HCT116 (cell line): ENCODE measurements around the gene ATF6B. TPM values are rescaled to one million over a fixed set of nuclear protein-coding genes. Genes with fewer than 3 reads are reported as not detected.

Experiments used
- ATAC-seq: fragments of 200-7000 bp; cut with Tn5 transposase; 2 replicates; pipeline ENCODE4 v1.9.1; 2020; ENCODE audit warnings: mild to moderate bottlenecking, moderate library complexity
- BruUV-seq: library from RNA; stranded (reverse); fragments of 400-500 nt; replicated peaks from 2 replicates; lab custom pipeline; 2021; lab: Mats Ljungman, UMichigan
- CTCF ChIA-PET: fragments of 300-600 bp; sonication (Branson Sonifier 250); formaldehyde crosslinking; loops from one replicate; lab custom pipeline; 2021; ENCODE audit warnings: antibody characterized with exemption; lab: Charles Lee
- POLR2A ChIA-PET: fragments of 300-600, 350-600 bp; sonication (Branson Sonifier 250); formaldehyde crosslinking; loops from one replicate; lab custom pipeline; 2021; ENCODE audit warnings: antibody characterized with exemption; lab: Charles Lee
- RAD21 ChIA-PET, 2 experiments: fragments of 300-600 bp; sonication (Branson Sonifier 250); formaldehyde crosslinking; loops; one replicate each; lab custom pipeline; 2023; ENCODE audit warnings: low total read pairs in 2 of 2; ENCODE audit not compliant: uncharacterized antibody in 2 of 2, unreplicated experiment in 2 of 2, low non-redundant PET in 1 of 2; lab: Charles Lee
- DNase-seq: peaks from one replicate; pipeline ENCODE4 v3.0.0-alpha.2; 2010; ENCODE audit warnings: low read depth, low spot score
- H2AFZ ChIP-seq: fragments of 200-600 bp; shearing (Covaris generic), sonication (generic); 2 replicates; pipeline ENCODE4 v1.6.1; 2017; ENCODE audit warnings: low read depth, mixed run types, mixed read lengths, antibody characterized with exemption, low read length; ENCODE audit not compliant: poor library complexity, severe bottlenecking
- H3K27ac ChIP-seq: 2 replicates; pipeline ENCODE4 v1.5.1; 2012; ENCODE audit warnings: low read depth, low read length
- H3K27me3 ChIP-seq: fragments of 200-600 bp; sonication (generic); 2 replicates; pipeline ENCODE4 v1.6.1; 2016; ENCODE audit warnings: mixed run types, low read length, mixed read lengths; ENCODE audit not compliant: insufficient read depth
- H3K36me3 ChIP-seq, 2 experiments: fragments of 200-500 bp in 1 of 2; fragments of 200-600 bp in 1 of 2; sonication (Bioruptor generic) in 1 of 2; sonication (generic) in 1 of 2; 2 replicates each; pipeline versions ENCODE4 v1.5.1 to v1.6.1; 2014 to 2016; ENCODE audit warnings: low read length in 2 of 2, inconsistent platforms in 1 of 2, mixed read lengths in 1 of 2, mixed run types in 1 of 2; ENCODE audit not compliant: insufficient read depth in 2 of 2, control insufficient read depth in 1 of 2
- H3K4me1 ChIP-seq, 2 experiments: fragments of 200-600 bp in 1 of 2; sonication (generic) in 1 of 2; 2 replicates each; pipeline versions ENCODE4 v1.5.1 to v1.6.1; 2012 to 2017; ENCODE audit warnings: low read length in 2 of 2, inconsistent platforms in 1 of 2, mild to moderate bottlenecking in 1 of 2, mixed read lengths in 1 of 2, mixed run types in 1 of 2, moderate library complexity in 1 of 2; ENCODE audit not compliant: insufficient read depth in 2 of 2, control insufficient read depth in 1 of 2
- H3K4me2 ChIP-seq: fragments of 200-600 bp; sonication (generic); 2 replicates; pipeline ENCODE4 v1.6.1; 2017; ENCODE audit warnings: mixed run types, low read length, mixed read lengths
- H3K4me3 ChIP-seq, 2 experiments: fragments of 200-600 bp in 1 of 2; sonication (generic) in 1 of 2; replicated peaks in 1 of 2; 2 replicates each; pipeline ENCODE4 v1.5.1; 2011 to 2016; ENCODE audit warnings: low read length in 2 of 2, control low read depth in 1 of 2, low read depth in 1 of 2, mild to moderate bottlenecking in 1 of 2, mixed read lengths in 1 of 2, mixed run types in 1 of 2
- H3K79me2 ChIP-seq: fragments of 200-600 bp; sonication (generic); 2 replicates; pipeline ENCODE4 v1.6.1; 2017; ENCODE audit warnings: mild to moderate bottlenecking, mixed run types, low read length, moderate library complexity, mixed read lengths; ENCODE audit not compliant: insufficient read depth
- H3K9ac ChIP-seq: fragments of 200-600 bp; sonication (generic); 2 replicates; pipeline ENCODE4 v1.6.1; 2016; ENCODE audit warnings: low read length, mixed read lengths
- H3K9me2 ChIP-seq: fragments of 200-600 bp; sonication (generic), shearing (Covaris generic); 2 replicates; pipeline ENCODE4 v1.6.1; 2017; ENCODE audit warnings: mixed run types, mild to moderate bottlenecking, moderate library complexity; ENCODE audit not compliant: insufficient read depth
- H3K9me3 ChIP-seq, 2 experiments: fragments of 200-500 bp in 1 of 2; fragments of 200-600 bp in 1 of 2; sonication (Bioruptor generic) in 1 of 2; sonication (generic) in 1 of 2; 2 replicates each; pipeline ENCODE4 v1.6.1; 2014 to 2017; ENCODE audit warnings: low read length in 2 of 2, mixed read lengths in 2 of 2, inconsistent platforms in 1 of 2, low read depth in 1 of 2, mild to moderate bottlenecking in 1 of 2, mixed run types in 1 of 2, moderate library complexity in 1 of 2; ENCODE audit not compliant: control insufficient read depth in 1 of 2, insufficient read depth in 1 of 2
- H4K20me1 ChIP-seq: fragments of 200-600 bp; sonication (generic), shearing (Covaris generic); 2 replicates; pipeline ENCODE4 v1.6.1; 2017; ENCODE audit warnings: mixed run types, mild to moderate bottlenecking, moderate library complexity; ENCODE audit not compliant: insufficient read depth
- EGR1 ChIP-seq: IDR thresholded peaks from 2 replicates; pipeline ENCODE4 v1.6.1; 2012; ENCODE audit warnings: low read depth
- ELF1 ChIP-seq: IDR thresholded peaks from 2 replicates; pipeline ENCODE4 v1.6.1; 2012; ENCODE audit warnings: low read depth, borderline replicate concordance
- EZH2 ChIP-seq: fragments of 200-600 bp; sonication (generic); IDR thresholded peaks from 2 replicates; pipeline ENCODE4 v1.6.1; 2017; ENCODE audit warnings: antibody characterized with exemption, mixed run types
- EZH2phosphoT487 ChIP-seq: fragments of 200-600 bp; IDR thresholded peaks from 2 replicates; pipeline ENCODE4 v1.6.1; 2018; ENCODE audit warnings: antibody characterized with exemption, borderline replicate concordance
- JUND ChIP-seq: IDR thresholded peaks from 2 replicates; pipeline ENCODE4 v1.6.1; 2012
- POLR2A ChIP-seq: IDR thresholded peaks from 2 replicates; pipeline ENCODE4 v1.7.0; 2011; ENCODE audit warnings: borderline replicate concordance; ENCODE audit not compliant: insufficient read depth, insufficient read length; ENCODE audit errors: extremely low read depth
- POLR2AphosphoS5 ChIP-seq: IDR thresholded peaks from 2 replicates; pipeline ENCODE4 v1.6.1; 2011; ENCODE audit warnings: mild to moderate bottlenecking, low read depth, low read length, moderate library complexity
- SIN3A ChIP-seq: IDR thresholded peaks from 2 replicates; pipeline ENCODE4 v1.6.1; 2012; ENCODE audit warnings: low read depth
- SP1 ChIP-seq: IDR thresholded peaks from 2 replicates; pipeline ENCODE4 v1.6.1; 2012; ENCODE audit warnings: low read depth
- YY1 ChIP-seq: IDR thresholded peaks from 2 replicates; pipeline ENCODE4 v1.6.1; 2011; ENCODE audit warnings: low read length, low read depth, moderate library complexity, mild to moderate bottlenecking; ENCODE audit not compliant: insufficient replicate concordance; ENCODE audit errors: extremely low read depth
- ZFX ChIP-seq: fragments of 450-650 bp; IDR thresholded peaks from 2 replicates; pipeline ENCODE4 v1.6.1; 2017
- ZNF274 ChIP-seq: fragments of 200-500 bp; sonication (Bioruptor generic); IDR thresholded peaks from 2 replicates; pipeline ENCODE4 v1.6.1; 2014; ENCODE audit warnings: mild to moderate bottlenecking, low read depth, low read length, inconsistent platforms
- intact Hi-C: fragments of 100-400 bp; cut with micrococcal nuclease; formaldehyde crosslinking; loops from 2 replicates; pipeline ENCODE4 v1.10.0; 2022
- total RNA-seq: library from RNA; stranded (reverse); gene quantifications from one replicate; pipeline ENCODE4 v1.2.1, GENCODE V29; 2021; ENCODE audit not compliant: unreplicated experiment
- TF ChIP-seq, protein P1 (sequence below): IDR thresholded peaks from 2 replicates; pipeline ENCODE4 v1.6.1; 2012; ENCODE audit warnings: low read depth
- TF ChIP-seq, protein P2 (sequence below): IDR thresholded peaks from 2 replicates; pipeline ENCODE4 v1.6.1; 2011; ENCODE audit warnings: mild to moderate bottlenecking, low read length, moderate library complexity; ENCODE audit not compliant: insufficient replicate concordance; ENCODE audit errors: extremely low read depth
- TF ChIP-seq, protein P3 (sequence below): IDR thresholded peaks from 2 replicates; pipeline ENCODE4 v1.6.1; 2012

ATF6B gene
- total RNA-seq, 1 experiment from 2014 or later = 63.9 TPM

DNA sequence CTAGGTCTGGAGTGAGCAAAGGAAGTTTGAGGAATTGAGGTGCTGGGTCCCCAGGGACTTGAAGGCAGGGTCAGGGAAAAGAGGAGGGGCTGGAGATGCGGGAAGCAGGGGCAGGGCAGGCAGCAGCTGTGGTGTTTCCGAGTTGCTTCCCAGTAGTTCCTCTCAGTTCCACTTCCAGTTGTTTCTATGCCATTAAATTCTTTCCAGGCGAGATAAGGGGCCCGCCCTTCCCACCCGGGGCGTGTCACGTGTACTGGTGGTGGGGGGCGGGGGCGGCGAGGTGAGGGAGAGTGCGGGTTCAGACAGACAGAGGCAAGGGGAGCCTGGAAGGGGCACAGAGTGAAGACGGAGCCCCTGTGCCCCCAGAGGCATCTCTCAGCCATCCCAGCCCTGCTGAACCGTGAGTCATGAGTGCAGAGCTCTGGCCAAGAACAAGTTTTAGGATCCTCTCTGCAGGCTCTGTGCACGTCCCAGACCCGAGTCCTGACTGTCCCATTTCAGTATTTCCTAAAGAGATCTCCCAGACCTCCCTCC lies 19.9 kb downstream of the ATF6B start:
- H3K79me2 ChIP-seq = no peaks in the 10 kb centered on the region
- CTCF ChIA-PET = interaction anchor here (1.3 kb wide), 1 partner anchor 10 kb away, joined by 3 read pairs; no protein-coding TSS in a partner anchor
- DNase-seq = no peak

More for the DNA sequence above, 19.9 kb downstream of the ATF6B start:
- POLR2A ChIA-PET = no interaction called here
- no peaks in the 10 kb centered on the region for H3K9me2 ChIP-seq
- H3K27ac ChIP-seq = no peak overlapping the region
- no peak overlapping the region for H3K4me3 ChIP-seq
- peaks cover 8 to 23% of the 10 kb centered on the region in 2 experiments; a peak in 3 of 4 replicates for H3K4me1 ChIP-seq
- no peaks in the 10 kb centered on the region for H4K20me1 ChIP-seq
- H3K9me3 ChIP-seq = no peaks in the 10 kb centered on the region
- RAD21 ChIA-PET = no interaction called here
- no peaks in the 10 kb centered on the region for H3K27me3 ChIP-seq
- no peaks in the 10 kb centered on the region for H3K36me3 ChIP-seq
- H3K4me2 ChIP-seq = peak overlapping the region; percentile 32
- no peak overlapping the region for H3K9ac ChIP-seq
- intact Hi-C loops = no loop called here
- BruUV-seq = no TSS peak
- H2AFZ ChIP-seq = no peak overlapping the region
- TF ChIP-seq YY1 = no peak
- no peak for TF ChIP-seq ZNF274
- TF ChIP-seq POLR2AphosphoS5 = no peak
- no peak for TF ChIP-seq SP1
- TF ChIP-seq POLR2A = no peak
- no peak for TF ChIP-seq EZH2phosphoT487
- no peak for TF ChIP-seq EGR1
- no peak for TF ChIP-seq ZFX
- no peak for TF ChIP-seq SIN3A
- TF ChIP-seq, protein P1, sequence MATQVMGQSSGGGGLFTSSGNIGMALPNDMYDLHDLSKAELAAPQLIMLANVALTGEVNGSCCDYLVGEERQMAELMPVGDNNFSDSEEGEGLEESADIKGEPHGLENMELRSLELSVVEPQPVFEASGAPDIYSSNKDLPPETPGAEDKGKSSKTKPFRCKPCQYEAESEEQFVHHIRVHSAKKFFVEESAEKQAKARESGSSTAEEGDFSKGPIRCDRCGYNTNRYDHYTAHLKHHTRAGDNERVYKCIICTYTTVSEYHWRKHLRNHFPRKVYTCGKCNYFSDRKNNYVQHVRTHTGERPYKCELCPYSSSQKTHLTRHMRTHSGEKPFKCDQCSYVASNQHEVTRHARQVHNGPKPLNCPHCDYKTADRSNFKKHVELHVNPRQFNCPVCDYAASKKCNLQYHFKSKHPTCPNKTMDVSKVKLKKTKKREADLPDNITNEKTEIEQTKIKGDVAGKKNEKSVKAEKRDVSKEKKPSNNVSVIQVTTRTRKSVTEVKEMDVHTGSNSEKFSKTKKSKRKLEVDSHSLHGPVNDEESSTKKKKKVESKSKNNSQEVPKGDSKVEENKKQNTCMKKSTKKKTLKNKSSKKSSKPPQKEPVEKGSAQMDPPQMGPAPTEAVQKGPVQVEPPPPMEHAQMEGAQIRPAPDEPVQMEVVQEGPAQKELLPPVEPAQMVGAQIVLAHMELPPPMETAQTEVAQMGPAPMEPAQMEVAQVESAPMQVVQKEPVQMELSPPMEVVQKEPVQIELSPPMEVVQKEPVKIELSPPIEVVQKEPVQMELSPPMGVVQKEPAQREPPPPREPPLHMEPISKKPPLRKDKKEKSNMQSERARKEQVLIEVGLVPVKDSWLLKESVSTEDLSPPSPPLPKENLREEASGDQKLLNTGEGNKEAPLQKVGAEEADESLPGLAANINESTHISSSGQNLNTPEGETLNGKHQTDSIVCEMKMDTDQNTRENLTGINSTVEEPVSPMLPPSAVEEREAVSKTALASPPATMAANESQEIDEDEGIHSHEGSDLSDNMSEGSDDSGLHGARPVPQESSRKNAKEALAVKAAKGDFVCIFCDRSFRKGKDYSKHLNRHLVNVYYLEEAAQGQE = no peak
- no peak for TF ChIP-seq EZH2
- TF ChIP-seq ELF1 = no peak
- TF ChIP-seq, protein P2, sequence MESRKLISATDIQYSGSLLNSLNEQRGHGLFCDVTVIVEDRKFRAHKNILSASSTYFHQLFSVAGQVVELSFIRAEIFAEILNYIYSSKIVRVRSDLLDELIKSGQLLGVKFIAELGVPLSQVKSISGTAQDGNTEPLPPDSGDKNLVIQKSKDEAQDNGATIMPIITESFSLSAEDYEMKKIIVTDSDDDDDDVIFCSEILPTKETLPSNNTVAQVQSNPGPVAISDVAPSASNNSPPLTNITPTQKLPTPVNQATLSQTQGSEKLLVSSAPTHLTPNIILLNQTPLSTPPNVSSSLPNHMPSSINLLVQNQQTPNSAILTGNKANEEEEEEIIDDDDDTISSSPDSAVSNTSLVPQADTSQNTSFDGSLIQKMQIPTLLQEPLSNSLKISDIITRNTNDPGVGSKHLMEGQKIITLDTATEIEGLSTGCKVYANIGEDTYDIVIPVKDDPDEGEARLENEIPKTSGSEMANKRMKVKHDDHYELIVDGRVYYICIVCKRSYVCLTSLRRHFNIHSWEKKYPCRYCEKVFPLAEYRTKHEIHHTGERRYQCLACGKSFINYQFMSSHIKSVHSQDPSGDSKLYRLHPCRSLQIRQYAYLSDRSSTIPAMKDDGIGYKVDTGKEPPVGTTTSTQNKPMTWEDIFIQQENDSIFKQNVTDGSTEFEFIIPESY = no peak
- no peak for TF ChIP-seq JUND
- TF ChIP-seq, protein P3, sequence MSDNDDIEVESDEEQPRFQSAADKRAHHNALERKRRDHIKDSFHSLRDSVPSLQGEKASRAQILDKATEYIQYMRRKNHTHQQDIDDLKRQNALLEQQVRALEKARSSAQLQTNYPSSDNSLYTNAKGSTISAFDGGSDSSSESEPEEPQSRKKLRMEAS = no peak
- peak; percentile 52; the same call in 1 of the 2 replicates for ATAC-seq
